ENCODE results near the gene PER3.

Gene PER3

DNA sequence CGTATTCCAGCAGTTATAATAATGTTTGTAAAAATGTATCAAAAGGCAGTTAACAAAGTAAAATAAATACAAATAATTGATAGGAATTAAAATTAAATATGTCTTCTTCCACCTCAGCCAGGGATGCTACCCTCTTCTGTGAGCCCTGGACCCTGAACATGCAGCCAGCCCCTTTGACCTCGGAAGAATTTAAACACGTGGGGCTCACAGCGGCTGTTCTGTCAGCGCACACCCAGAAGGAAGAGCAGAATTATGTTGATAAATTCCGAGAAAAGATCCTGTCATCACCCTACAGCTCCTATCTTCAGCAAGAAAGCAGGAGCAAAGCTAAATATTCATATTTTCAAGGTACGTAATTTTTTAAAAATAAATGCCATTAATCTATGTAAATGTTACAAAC is 42.3 kb downstream of the PER3 start:
- no peaks in the 10 kb centered on the region for H3K27me3 ChIP-seq (replicated peaks; ENCODE audit: control insufficient read depth, insufficient read depth, low read length, poor library complexity, severe bottlenecking)
- no peaks in the 10 kb centered on the region for H3K4me1 ChIP-seq (ENCODE audit: control insufficient read depth, insufficient read depth, low read length, poor library complexity, severe bottlenecking)
- no peak for DNase-seq
- peaks cover 13% of the 10 kb centered on the region for H3K36me3 ChIP-seq (ENCODE audit: control insufficient read depth, insufficient read depth, low read length)
- no peak overlapping the region for H3K4me3 ChIP-seq (ENCODE audit: insufficient read depth, low read depth, low read length, poor library complexity, severe bottlenecking)
- H3K9me3 ChIP-seq (ENCODE audit: control insufficient read depth, low read length): no peaks in the 10 kb centered on the region
- no peak overlapping the region for H3K27ac ChIP-seq (ENCODE audit: insufficient read depth, low read length, poor library complexity, severe bottlenecking)

DNA sequence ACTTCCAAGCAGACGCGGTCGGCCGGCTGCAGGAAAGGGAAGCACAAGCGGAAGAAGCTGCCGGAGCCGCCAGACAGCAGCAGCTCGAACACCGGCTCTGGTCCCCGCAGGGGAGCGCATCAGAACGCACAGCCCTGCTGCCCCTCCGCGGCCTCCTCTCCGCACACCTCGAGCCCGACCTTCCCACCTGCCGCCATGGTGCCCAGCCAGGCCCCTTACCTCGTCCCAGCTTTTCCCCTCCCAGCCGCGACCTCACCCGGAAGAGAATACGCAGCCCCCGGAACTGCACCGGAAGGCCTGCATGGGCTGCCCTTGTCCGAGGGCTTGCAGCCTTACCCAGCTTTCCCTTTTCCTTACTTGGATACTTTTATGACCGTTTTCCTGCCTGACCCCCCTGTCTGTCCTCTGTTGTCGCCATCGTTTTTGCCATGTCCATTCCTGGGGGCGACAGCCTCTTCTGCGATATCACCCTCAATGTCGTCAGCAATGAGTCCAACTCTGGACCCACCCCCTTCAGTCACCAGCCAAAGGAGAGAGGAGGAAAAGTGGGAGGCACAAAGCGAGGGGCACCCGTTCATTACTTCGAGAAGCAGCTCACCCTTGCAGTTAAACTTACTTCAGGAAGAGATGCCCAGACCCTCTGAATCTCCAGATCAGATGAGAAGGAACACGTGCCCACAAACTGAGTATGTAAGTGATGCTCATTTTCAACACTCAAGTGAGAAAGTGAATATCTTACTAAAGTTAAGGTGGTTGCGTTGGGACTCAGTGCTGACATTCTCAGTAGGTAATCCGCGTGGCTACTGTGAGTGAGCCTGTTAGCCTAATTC is 43.2 kb downstream of the PER3 start:
- Histone ChIP-seq H3K36me3 (ENCODE audit: control insufficient read depth, insufficient read depth, low read length) (peaks cover 13% of the 10 kb centered on the region), H3K27me3 (replicated peaks; ENCODE audit: control insufficient read depth, insufficient read depth, low read length, poor library complexity, severe bottlenecking) (no peaks in the 10 kb centered on the region), H3K4me1 (ENCODE audit: control insufficient read depth, insufficient read depth, low read length, poor library complexity, severe bottlenecking) (no peaks in the 10 kb centered on the region), H3K27ac (ENCODE audit: insufficient read depth, low read length, poor library complexity, severe bottlenecking) (no peak overlapping the region), H3K4me3 (ENCODE audit: insufficient read depth, low read depth, low read length, poor library complexity, severe bottlenecking) (no peak overlapping the region), H3K9me3 (ENCODE audit: control insufficient read depth, low read length) (no peaks in the 10 kb centered on the region)
- DNase-seq: peak in 1 of 3 donors; percentile 21

- DNase-seq: no peak
- no peak overlapping the region for H3K27ac ChIP-seq (ENCODE audit: insufficient read depth, low read length, poor library complexity, severe bottlenecking)
- peaks cover 10% of the 10 kb centered on the region for H3K36me3 ChIP-seq (ENCODE audit: control insufficient read depth, insufficient read depth, low read length)
Observed at GRCh38 chr1:7831458-7831857, 47.4 kb downstream of the PER3 start.

DNA sequence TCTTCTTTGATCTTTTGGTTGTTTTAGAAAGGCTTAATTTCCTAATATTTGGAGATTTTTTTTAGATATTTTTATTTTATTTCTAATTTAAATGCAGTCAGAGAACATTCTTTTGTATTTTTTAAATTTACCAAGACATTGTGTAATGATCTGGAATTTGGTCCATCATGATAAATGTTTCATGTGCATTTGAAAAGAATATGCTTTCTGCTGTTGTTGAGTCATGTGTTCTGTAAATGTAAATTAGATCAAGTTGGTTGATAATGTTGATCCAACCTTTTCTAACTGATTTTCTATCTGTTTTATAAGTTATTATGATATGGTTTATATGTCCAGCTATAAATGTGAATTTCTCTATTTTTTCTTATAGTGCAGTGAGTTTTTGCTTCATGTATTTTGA is 48.9 kb downstream of the PER3 start:
- no peaks in the 10 kb centered on the region for H3K27me3 ChIP-seq (replicated peaks; ENCODE audit: control insufficient read depth, insufficient read depth, low read length, poor library complexity, severe bottlenecking)
- no peak for DNase-seq
- no peaks in the 10 kb centered on the region for H3K4me1 ChIP-seq (ENCODE audit: control insufficient read depth, insufficient read depth, low read length, poor library complexity, severe bottlenecking)
- peaks cover 25% of the 10 kb centered on the region for H3K36me3 ChIP-seq (ENCODE audit: control insufficient read depth, insufficient read depth, low read length)
- H3K27ac ChIP-seq (ENCODE audit: insufficient read depth, low read length, poor library complexity, severe bottlenecking): no peak overlapping the region
- no peaks in the 10 kb centered on the region for H3K9me3 ChIP-seq (ENCODE audit: control insufficient read depth, low read length)
- no peak overlapping the region for H3K4me3 ChIP-seq (ENCODE audit: insufficient read depth, low read depth, low read length, poor library complexity, severe bottlenecking)

More at GRCh38 chr1:7831458-7831857, 47.4 kb downstream of the PER3 start:
- Histone ChIP-seq H3K27me3 (replicated peaks; ENCODE audit: control insufficient read depth, insufficient read depth, low read length, poor library complexity, severe bottlenecking) (no peaks in the 10 kb centered on the region), H3K9me3 (ENCODE audit: control insufficient read depth, low read length) (no peaks in the 10 kb centered on the region), H3K4me3 (ENCODE audit: insufficient read depth, low read depth, low read length, poor library complexity, severe bottlenecking) (no peak overlapping the region), H3K4me1 (ENCODE audit: control insufficient read depth, insufficient read depth, low read length, poor library complexity, severe bottlenecking) (no peaks in the 10 kb centered on the region)

- Histone ChIP-seq H3K4me1 (ENCODE audit: control insufficient read depth, insufficient read depth, low read length, poor library complexity, severe bottlenecking) (no peaks in the 10 kb centered on the region), H3K4me3 (ENCODE audit: insufficient read depth, low read depth, low read length, poor library complexity, severe bottlenecking) (no peak overlapping the region), H3K27me3 (replicated peaks; ENCODE audit: control insufficient read depth, insufficient read depth, low read length, poor library complexity, severe bottlenecking) (no peaks in the 10 kb centered on the region), H3K9me3 (ENCODE audit: control insufficient read depth, low read length) (no peaks in the 10 kb centered on the region), H3K27ac (ENCODE audit: insufficient read depth, low read length, poor library complexity, severe bottlenecking) (no peak overlapping the region), H3K36me3 (ENCODE audit: control insufficient read depth, insufficient read depth, low read length) (peaks cover 39% of the 10 kb centered on the region)
- DNase-seq: no peak
Observed at GRCh38 chr1:7838714-7839113, 54.6 kb downstream of the PER3 start.

- peaks cover 39% of the 10 kb centered on the region for H3K36me3 ChIP-seq (ENCODE audit: control insufficient read depth, insufficient read depth, low read length)
- DNase-seq: no peak
- no peaks in the 10 kb centered on the region for H3K9me3 ChIP-seq (ENCODE audit: control insufficient read depth, low read length)
- H3K4me3 ChIP-seq (ENCODE audit: insufficient read depth, low read depth, low read length, poor library complexity, severe bottlenecking): no peak overlapping the region
- no peaks in the 10 kb centered on the region for H3K4me1 ChIP-seq (ENCODE audit: control insufficient read depth, insufficient read depth, low read length, poor library complexity, severe bottlenecking)
- H3K27me3 ChIP-seq (replicated peaks; ENCODE audit: control insufficient read depth, insufficient read depth, low read length, poor library complexity, severe bottlenecking): no peaks in the 10 kb centered on the region
- H3K27ac ChIP-seq (ENCODE audit: insufficient read depth, low read length, poor library complexity, severe bottlenecking): no peak overlapping the region
Observed at GRCh38 chr1:7839526-7839925, 55.4 kb downstream of the PER3 start.

DNA sequence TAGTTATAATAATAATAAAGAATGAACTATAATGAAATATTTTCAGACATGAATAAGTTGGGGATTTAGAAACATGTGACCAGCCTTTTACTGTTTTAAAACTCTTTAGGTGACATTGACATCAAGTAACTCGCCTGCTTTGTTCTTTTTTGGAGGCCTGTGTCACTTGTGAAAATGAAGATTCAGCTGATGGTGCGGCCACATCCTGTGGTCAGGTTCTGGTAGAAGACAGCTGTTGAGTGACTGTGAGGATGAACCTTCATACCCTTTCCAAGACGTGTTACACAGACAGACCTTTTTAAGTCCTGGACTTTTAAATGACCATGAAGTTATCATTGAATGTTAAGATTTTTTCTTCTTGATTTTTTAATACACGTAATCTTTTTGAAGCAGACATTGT is 58.4 kb downstream of the PER3 start:
- no peak for DNase-seq
- Histone ChIP-seq H3K36me3 (ENCODE audit: control insufficient read depth, insufficient read depth, low read length) (peaks cover 28% of the 10 kb centered on the region), H3K4me1 (ENCODE audit: control insufficient read depth, insufficient read depth, low read length, poor library complexity, severe bottlenecking) (no peaks in the 10 kb centered on the region), H3K27ac (ENCODE audit: insufficient read depth, low read length, poor library complexity, severe bottlenecking) (no peak overlapping the region), H3K4me3 (ENCODE audit: insufficient read depth, low read depth, low read length, poor library complexity, severe bottlenecking) (no peak overlapping the region), H3K9me3 (ENCODE audit: control insufficient read depth, low read length) (no peaks in the 10 kb centered on the region), H3K27me3 (replicated peaks; ENCODE audit: control insufficient read depth, insufficient read depth, low read length, poor library complexity, severe bottlenecking) (no peaks in the 10 kb centered on the region)

- no peak for DNase-seq
- Histone ChIP-seq H3K27ac (ENCODE audit: insufficient read depth, low read length, poor library complexity, severe bottlenecking) (no peak overlapping the region), H3K27me3 (replicated peaks; ENCODE audit: control insufficient read depth, insufficient read depth, low read length, poor library complexity, severe bottlenecking) (no peaks in the 10 kb centered on the region), H3K4me1 (ENCODE audit: control insufficient read depth, insufficient read depth, low read length, poor library complexity, severe bottlenecking) (no peaks in the 10 kb centered on the region), H3K36me3 (ENCODE audit: control insufficient read depth, insufficient read depth, low read length) (peaks cover 6% of the 10 kb centered on the region), H3K9me3 (ENCODE audit: control insufficient read depth, low read length) (no peaks in the 10 kb centered on the region), H3K4me3 (ENCODE audit: insufficient read depth, low read depth, low read length, poor library complexity, severe bottlenecking) (no peak overlapping the region)
Observed at GRCh38 chr1:7845761-7846160, 61.7 kb downstream of the PER3 start.

DNA sequence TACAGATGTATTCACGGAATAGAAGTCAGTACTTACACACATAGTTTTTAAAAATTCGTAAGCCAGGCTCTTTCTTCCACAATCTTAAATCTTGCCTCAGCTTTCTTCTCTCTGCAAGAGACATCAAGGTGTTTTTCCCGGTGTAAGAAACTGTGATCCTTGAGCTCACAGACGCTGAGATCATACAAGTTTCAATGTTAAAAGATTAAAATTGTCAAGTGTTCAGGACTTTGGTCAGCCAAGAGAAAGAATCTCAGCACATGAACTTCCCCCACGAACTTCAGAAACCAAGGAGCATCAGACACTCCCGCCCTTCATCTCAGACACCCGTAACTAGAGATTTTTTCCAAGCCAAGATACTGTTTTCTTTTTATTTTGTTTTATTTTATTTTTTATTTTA is 62.6 kb downstream of the PER3 start:
- H3K4me3 ChIP-seq (ENCODE audit: insufficient read depth, low read depth, low read length, poor library complexity, severe bottlenecking): no peak overlapping the region
- no peaks in the 10 kb centered on the region for H3K4me1 ChIP-seq (ENCODE audit: control insufficient read depth, insufficient read depth, low read length, poor library complexity, severe bottlenecking)
- no peak for DNase-seq
- no peaks in the 10 kb centered on the region for H3K9me3 ChIP-seq (ENCODE audit: control insufficient read depth, low read length)
- H3K36me3 ChIP-seq (ENCODE audit: control insufficient read depth, insufficient read depth, low read length): no peaks in the 10 kb centered on the region
- no peak overlapping the region for H3K27ac ChIP-seq (ENCODE audit: insufficient read depth, low read length, poor library complexity, severe bottlenecking)
- H3K27me3 ChIP-seq (replicated peaks; ENCODE audit: control insufficient read depth, insufficient read depth, low read length, poor library complexity, severe bottlenecking): no peaks in the 10 kb centered on the region

DNA sequence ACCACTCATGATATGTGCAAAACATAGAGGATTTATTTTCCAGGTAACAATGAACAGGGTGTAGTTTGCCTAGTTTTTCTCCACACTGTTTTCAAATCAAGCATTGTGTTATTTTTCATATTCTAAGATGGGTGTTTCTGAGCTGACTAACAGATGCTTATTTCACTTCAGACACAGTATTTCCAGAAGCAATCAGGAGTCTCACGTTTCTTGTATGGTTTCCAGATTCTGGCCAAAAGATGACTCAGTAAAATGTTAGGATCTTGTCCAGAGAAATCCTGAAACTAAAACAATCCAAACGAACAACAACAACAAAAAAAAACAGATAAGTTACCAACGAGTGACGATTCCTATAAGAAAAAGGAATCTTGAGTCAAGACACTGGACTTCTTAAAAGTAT is 63.5 kb downstream of the PER3 start:
- DNase-seq: no peak
- Histone ChIP-seq H3K27ac (ENCODE audit: insufficient read depth, low read length, poor library complexity, severe bottlenecking) (no peak overlapping the region), H3K36me3 (ENCODE audit: control insufficient read depth, insufficient read depth, low read length) (no peaks in the 10 kb centered on the region), H3K4me1 (ENCODE audit: control insufficient read depth, insufficient read depth, low read length, poor library complexity, severe bottlenecking) (no peaks in the 10 kb centered on the region), H3K27me3 (replicated peaks; ENCODE audit: control insufficient read depth, insufficient read depth, low read length, poor library complexity, severe bottlenecking) (no peaks in the 10 kb centered on the region), H3K4me3 (ENCODE audit: insufficient read depth, low read depth, low read length, poor library complexity, severe bottlenecking) (no peak overlapping the region), H3K9me3 (ENCODE audit: control insufficient read depth, low read length) (no peaks in the 10 kb centered on the region)
